ENCODE data around the gene PIPOX.

PIPOX gene

GRCh38 chr17:29102741-29103181 lies 59.8 kb downstream of the PIPOX start:
- DNase-seq: no peak

GRCh38 chr17:29103341-29103740 lies 60.4 kb downstream of the PIPOX start:
- DNase-seq: no peak

Data from suppressor macrophage treated with lipopolysaccharide for 1 hour (primary cell).